Daoy (cell line): ENCODE data around the gene SCUBE3. TPM values are rescaled to one million over a fixed set of nuclear protein-coding genes. Genes with fewer than 3 reads are reported as not detected.

Experiments
- DNase-seq: peaks from one replicate; pipeline ENCODE4 v3.0.0-alpha.2; 2015; ENCODE audit warnings: low read depth
- total RNA-seq: library from RNA; depleted of rRNA; stranded (reverse); fragments of >200 nt; shearing (Covaris generic); gene quantifications from 2 replicates; pipeline ENCODE4 v1.2.3, GENCODE V29; 2014; rRNA removed

The SCUBE3 gene
- total RNA-seq, 1 experiment from 2014 or later: 2.0 TPM

GRCh38 chr6:35300848-35301247 lies 87.1 kb downstream of the SCUBE3 start:
- DNase-seq: no peak

Other genes starting within 250 kb of the SCUBE3 start
- gene TCP11, start 72.6 kb upstream of the SCUBE3 start, total RNA-seq: 0.06 TPM in 1 of 2 replicates, not detected in the other
- gene ZNF76, start 45.8 kb downstream of the SCUBE3 start, total RNA-seq: 9.1 and 12.5 TPM in 2 replicates
- gene DEF6, start 83.9 kb downstream of the SCUBE3 start, total RNA-seq: 20.0 and 23.6 TPM in 2 replicates
- gene PPARD, start 128.6 kb downstream of the SCUBE3 start, total RNA-seq: 2.9 and 5.6 TPM in 2 replicates
- gene FANCE, start 238.4 kb downstream of the SCUBE3 start, total RNA-seq: 25.8 and 37.4 TPM in 2 replicates